Keratinocyte (primary cell): ENCODE results near the gene KSR1.

Experiments
- EZH2 ChIP-seq: IDR thresholded peaks from one replicate; pipeline ENCODE4 v1.6.1; 2012; ENCODE audit warnings: inconsistent platforms, mild to moderate bottlenecking, low read length, moderate library complexity
- TF ChIP-seq, protein P1 (sequence below), 3 experiments: IDR thresholded peaks in 1 of 3; conservative IDR thresholded peaks in 1 of 3; optimal IDR thresholded peaks in 1 of 3; 2 replicates in 2 of 3; 3 replicates in 1 of 3; pipeline versions ENCODE3 to v1.5.1; 2011; ENCODE audit warnings: low read length in 3 of 3, mild to moderate bottlenecking in 3 of 3, moderate library complexity in 2 of 3, control low read depth in 1 of 3, inconsistent platforms in 1 of 3; ENCODE audit not compliant: insufficient read depth in 2 of 3; ENCODE audit errors: extremely low read depth in 1 of 3

- TF ChIP-seq, protein P1, sequence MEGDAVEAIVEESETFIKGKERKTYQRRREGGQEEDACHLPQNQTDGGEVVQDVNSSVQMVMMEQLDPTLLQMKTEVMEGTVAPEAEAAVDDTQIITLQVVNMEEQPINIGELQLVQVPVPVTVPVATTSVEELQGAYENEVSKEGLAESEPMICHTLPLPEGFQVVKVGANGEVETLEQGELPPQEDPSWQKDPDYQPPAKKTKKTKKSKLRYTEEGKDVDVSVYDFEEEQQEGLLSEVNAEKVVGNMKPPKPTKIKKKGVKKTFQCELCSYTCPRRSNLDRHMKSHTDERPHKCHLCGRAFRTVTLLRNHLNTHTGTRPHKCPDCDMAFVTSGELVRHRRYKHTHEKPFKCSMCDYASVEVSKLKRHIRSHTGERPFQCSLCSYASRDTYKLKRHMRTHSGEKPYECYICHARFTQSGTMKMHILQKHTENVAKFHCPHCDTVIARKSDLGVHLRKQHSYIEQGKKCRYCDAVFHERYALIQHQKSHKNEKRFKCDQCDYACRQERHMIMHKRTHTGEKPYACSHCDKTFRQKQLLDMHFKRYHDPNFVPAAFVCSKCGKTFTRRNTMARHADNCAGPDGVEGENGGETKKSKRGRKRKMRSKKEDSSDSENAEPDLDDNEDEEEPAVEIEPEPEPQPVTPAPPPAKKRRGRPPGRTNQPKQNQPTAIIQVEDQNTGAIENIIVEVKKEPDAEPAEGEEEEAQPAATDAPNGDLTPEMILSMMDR (optimal IDR thresholded peaks at IDR 0.05 in 1 of 3, IDR thresholded peaks at IDR 0.05 in 1 of 3, conservative IDR thresholded peaks at IDR 0.05 in 1 of 3; ENCODE audit: extremely low read depth in 1 of 3, insufficient read depth in 2 of 3, low read length in 3 of 3): no peak
- no peak for TF ChIP-seq EZH2
These were observed 172.1 kb downstream of the KSR1 start for GRCh38 chr17:27628376-27628775.
